Fibroblast of villous mesenchyme (primary cell): ENCODE measurements around the gene SERPINB7. TPM values are rescaled to one million over a fixed set of nuclear protein-coding genes. Genes with fewer than 3 reads are reported as not detected.
A peak's percentile ranks its signal among the peaks of the same experiment; 100 is the strongest.

ENCODE experiments used
- DNase-seq: peaks from one replicate; pipeline ENCODE4 v3.0.0-alpha.2; 2010; ENCODE audit warnings: low read depth
- H3K4me3 ChIP-seq: 2 replicates; pipeline ENCODE4 v1.5.1; 2011; ENCODE audit warnings: low read depth, mild to moderate bottlenecking, low read length
- total RNA-seq: library from RNA; depleted of rRNA; stranded (reverse); fragments of >200 nt; gene quantifications from 2 replicates; pipeline ENCODE4 v1.2.3, GENCODE V29; 2012
- TF ChIP-seq, protein P1 (sequence below): IDR thresholded peaks from 2 replicates; pipeline ENCODE4 v1.5.1; 2012; ENCODE audit warnings: low read depth, mild to moderate bottlenecking, low read length; ENCODE audit not compliant: insufficient read depth

The SERPINB7 gene
- total RNA-seq, 1 donor: 13.0 TPM

DNA sequence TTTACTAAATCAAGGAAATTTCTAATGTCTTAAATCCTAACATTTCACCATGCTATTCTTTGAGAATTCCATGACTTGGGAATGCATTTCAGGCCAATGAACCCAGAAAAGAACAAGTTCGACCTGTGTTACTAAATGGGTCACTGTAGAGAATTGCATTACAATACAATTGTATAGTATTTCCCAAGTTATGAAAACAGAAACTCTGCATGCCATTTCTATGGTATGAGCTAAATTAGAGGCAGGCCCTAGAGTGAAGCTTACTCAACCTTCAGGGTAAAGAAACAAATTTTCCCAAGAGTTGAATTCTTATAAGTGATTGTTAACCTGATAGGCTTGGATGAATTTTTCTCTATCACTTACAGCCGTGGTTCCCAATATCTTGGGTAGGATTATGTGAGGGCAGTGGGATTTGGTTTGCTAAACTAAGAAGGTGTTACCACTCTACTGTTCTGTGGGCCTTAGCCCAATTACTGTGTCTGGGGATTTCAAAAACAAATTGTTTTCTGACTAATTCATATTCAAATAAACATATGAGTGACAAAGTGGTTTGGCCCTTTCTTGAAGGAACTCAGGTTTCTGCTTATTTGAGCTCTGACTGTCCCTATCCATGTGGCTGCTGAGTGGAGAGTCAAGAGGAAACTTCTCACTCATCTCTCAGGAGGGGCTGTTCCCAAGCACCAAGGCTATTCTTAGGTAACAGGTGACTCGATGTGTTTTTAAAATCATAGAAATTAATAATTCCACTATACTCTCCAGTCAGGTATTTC lies 11.2 kb upstream of the SERPINB7 start:
- peak; percentile 10 for DNase-seq
- TF ChIP-seq, protein P1, sequence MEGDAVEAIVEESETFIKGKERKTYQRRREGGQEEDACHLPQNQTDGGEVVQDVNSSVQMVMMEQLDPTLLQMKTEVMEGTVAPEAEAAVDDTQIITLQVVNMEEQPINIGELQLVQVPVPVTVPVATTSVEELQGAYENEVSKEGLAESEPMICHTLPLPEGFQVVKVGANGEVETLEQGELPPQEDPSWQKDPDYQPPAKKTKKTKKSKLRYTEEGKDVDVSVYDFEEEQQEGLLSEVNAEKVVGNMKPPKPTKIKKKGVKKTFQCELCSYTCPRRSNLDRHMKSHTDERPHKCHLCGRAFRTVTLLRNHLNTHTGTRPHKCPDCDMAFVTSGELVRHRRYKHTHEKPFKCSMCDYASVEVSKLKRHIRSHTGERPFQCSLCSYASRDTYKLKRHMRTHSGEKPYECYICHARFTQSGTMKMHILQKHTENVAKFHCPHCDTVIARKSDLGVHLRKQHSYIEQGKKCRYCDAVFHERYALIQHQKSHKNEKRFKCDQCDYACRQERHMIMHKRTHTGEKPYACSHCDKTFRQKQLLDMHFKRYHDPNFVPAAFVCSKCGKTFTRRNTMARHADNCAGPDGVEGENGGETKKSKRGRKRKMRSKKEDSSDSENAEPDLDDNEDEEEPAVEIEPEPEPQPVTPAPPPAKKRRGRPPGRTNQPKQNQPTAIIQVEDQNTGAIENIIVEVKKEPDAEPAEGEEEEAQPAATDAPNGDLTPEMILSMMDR: no peak
- H3K4me3 ChIP-seq: no peak overlapping the region

- TF ChIP-seq, protein P1: no peak
- H3K4me3 ChIP-seq: no peak overlapping the region
- no peak for DNase-seq
These were observed 9.4 kb upstream of the SERPINB7 start for GRCh38 chr18:63765837-63766236.

DNA sequence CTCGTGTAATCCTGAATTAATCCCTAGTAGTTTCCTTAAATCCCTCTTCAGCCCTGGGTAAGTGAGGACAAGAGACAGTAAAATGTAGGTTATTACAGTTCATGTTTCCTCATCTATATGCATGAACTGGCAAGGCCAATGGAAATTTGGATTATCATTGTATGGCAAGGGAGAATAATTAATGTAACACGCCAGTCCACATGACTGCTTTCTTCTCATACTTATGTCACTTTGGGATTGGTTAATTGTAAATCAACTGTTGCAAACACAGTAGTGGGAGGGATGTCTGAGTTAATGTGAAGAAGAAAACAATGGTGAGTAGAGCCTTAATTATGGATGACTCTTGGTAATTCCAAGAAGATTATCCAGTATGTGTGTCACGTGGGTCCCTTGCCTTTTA lies 1.7 kb upstream of the SERPINB7 start:
- H3K4me3 ChIP-seq: no peak overlapping the region
- TF ChIP-seq, protein P1: no peak
- no peak for DNase-seq

- H3K4me3 ChIP-seq: no peak overlapping the region
- no peak for DNase-seq
- TF ChIP-seq, protein P1: no peak
These were observed 707 bp upstream of the SERPINB7 start for GRCh38 chr18:63774511-63774910.

GRCh38 chr18:63779386-63779785 lies 4.2 kb downstream of the SERPINB7 start:
- DNase-seq: no peak
- no peak overlapping the region for H3K4me3 ChIP-seq
- TF ChIP-seq, protein P1: no peak

- TF ChIP-seq, protein P1: no peak
- H3K4me3 ChIP-seq: no peak overlapping the region
- DNase-seq: no peak
These were observed 8.2 kb downstream of the SERPINB7 start for GRCh38 chr18:63783394-63783793.

DNA sequence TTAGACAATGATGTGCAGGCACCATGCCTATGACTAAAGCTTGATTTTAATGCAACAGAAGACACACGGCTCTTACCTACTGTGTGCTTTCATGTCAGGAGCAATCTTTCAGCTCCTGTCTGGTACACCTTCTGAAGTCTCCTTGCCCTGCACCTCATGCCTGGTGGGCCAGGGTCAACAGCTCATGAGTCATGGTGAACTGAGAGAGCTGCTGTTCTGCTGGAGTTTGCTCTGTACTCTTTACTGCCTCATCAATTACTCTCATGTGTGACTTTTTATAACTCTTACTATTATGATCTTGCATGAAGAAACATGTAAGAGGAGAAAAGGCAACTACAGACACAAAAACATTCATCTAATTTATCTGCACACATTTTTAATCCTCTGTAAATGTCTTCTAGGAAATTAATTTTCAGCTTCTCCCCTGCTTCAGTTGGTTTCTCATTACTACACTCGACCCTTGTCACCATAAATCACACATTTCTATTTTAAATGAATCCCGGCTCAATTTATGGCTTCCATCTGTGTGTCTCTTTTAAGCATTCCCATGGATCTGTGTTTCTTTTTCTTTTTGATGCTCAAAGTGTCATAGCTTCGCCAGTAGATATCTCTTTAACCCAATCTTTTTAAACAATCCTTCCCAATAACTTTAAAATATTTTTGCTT lies 9.7 kb downstream of the SERPINB7 start:
- H3K4me3 ChIP-seq: no peak overlapping the region
- peak; percentile 60 for DNase-seq
- TF ChIP-seq, protein P1: no peak
